CD8-positive, alpha-beta memory T cell (primary cell): ENCODE measurements around the gene WNT1. TPM values are rescaled to one million over a fixed set of nuclear protein-coding genes. Genes with fewer than 3 reads are reported as not detected.
A peak's percentile ranks its signal among the peaks of the same experiment; 100 is the strongest.

Experiments
- CTCF ChIA-PET: fragments of 350-600 bp; sonication (Branson Sonifier 250); formaldehyde crosslinking; loops from one replicate; lab custom pipeline; 2021; ENCODE audit warnings: antibody characterized with exemption; lab: Charles Lee
- POLR2A ChIA-PET: fragments of 350-600 bp; sonication (Branson Sonifier 250); formaldehyde crosslinking; loops from one replicate; lab custom pipeline; 2021; ENCODE audit warnings: antibody characterized with exemption; lab: Charles Lee
- DNase-seq, 5 donors: peaks; one replicate each; pipeline versions ENCODE4 v3.0.0 to v3.0.0-alpha.2; 2020 to 2022; ENCODE audit warnings: mixed read lengths in 1 of 5
- H3K27ac ChIP-seq: one replicate; pipeline ENCODE4 v1.7.0; 2013; ENCODE audit warnings: low read depth, mild to moderate bottlenecking, low read length, moderate library complexity
- H3K27me3 ChIP-seq: 2 replicates; pipeline ENCODE4 v1.7.0; 2013; ENCODE audit warnings: low read length, mild to moderate bottlenecking; ENCODE audit not compliant: insufficient read depth, poor library complexity, severe bottlenecking
- H3K36me3 ChIP-seq: 2 replicates; pipeline ENCODE4 v1.7.0; 2013; ENCODE audit warnings: mild to moderate bottlenecking, low read length, moderate library complexity; ENCODE audit not compliant: insufficient read depth
- H3K4me1 ChIP-seq: 2 replicates; pipeline ENCODE4 v1.7.0; 2013; ENCODE audit warnings: mild to moderate bottlenecking, low read length, moderate library complexity; ENCODE audit not compliant: insufficient read depth
- H3K4me3 ChIP-seq: 2 replicates; pipeline ENCODE4 v1.7.0; 2013; ENCODE audit warnings: mild to moderate bottlenecking, low read length
- H3K9me3 ChIP-seq: 2 replicates; pipeline ENCODE4 v1.7.0; 2013; ENCODE audit warnings: mild to moderate bottlenecking, low read length
- H3K27ac Mint-ChIP-seq, 8 donors: one replicate each; pipeline ENCODE4 v1.8.0; 2020 to 2021; ENCODE audit warnings: mixed read lengths in 8 of 8, mild to moderate bottlenecking in 6 of 8, inconsistent platforms in 3 of 8, moderate library complexity in 3 of 8
- H3K27me3 Mint-ChIP-seq, 2 donors: one replicate each; pipeline ENCODE4 v1.8.0; 2020 to 2021; ENCODE audit warnings: mixed read lengths in 2 of 2, mild to moderate bottlenecking in 1 of 2, moderate library complexity in 1 of 2
- H3K36me3 Mint-ChIP-seq, 3 donors: one replicate each; pipeline ENCODE4 v1.8.0; 2020 to 2021; ENCODE audit warnings: mixed read lengths in 3 of 3, inconsistent platforms in 1 of 3, mild to moderate bottlenecking in 1 of 3
- H3K4me1 Mint-ChIP-seq, 3 donors: one replicate each; pipeline ENCODE4 v1.8.0; 2020 to 2021; ENCODE audit warnings: mixed read lengths in 3 of 3, inconsistent platforms in 1 of 3, mild to moderate bottlenecking in 1 of 3
- H3K4me3 Mint-ChIP-seq, 7 donors: one replicate each; pipeline ENCODE4 v1.8.0; 2020 to 2021; ENCODE audit warnings: mixed read lengths in 7 of 7, mild to moderate bottlenecking in 6 of 7, moderate library complexity in 4 of 7, inconsistent platforms in 2 of 7
- H3K9me3 Mint-ChIP-seq, 5 donors: one replicate each; pipeline ENCODE4 v1.8.0; 2020 to 2022; ENCODE audit warnings: mixed read lengths in 5 of 5, mild to moderate bottlenecking in 3 of 5, moderate library complexity in 2 of 5, inconsistent platforms in 1 of 5
- polyA plus RNA-seq: library from polyadenylated mRNA; unstranded; fragments of 300-500 nt; fragmentation: Illumina TruSeq; gene quantifications from one replicate; pipeline ENCODE4 v1.2.3, GENCODE V29; 2021
- total RNA-seq, 2 experiments: library from RNA; stranded (reverse); gene quantifications; one replicate each; pipeline ENCODE4 v1.2.3, GENCODE V29; 2021

Gene WNT1
- total and polyA plus RNA-seq, 3 experiments from 2014 or later = 2.3 TPM; not detected in 2

DNA sequence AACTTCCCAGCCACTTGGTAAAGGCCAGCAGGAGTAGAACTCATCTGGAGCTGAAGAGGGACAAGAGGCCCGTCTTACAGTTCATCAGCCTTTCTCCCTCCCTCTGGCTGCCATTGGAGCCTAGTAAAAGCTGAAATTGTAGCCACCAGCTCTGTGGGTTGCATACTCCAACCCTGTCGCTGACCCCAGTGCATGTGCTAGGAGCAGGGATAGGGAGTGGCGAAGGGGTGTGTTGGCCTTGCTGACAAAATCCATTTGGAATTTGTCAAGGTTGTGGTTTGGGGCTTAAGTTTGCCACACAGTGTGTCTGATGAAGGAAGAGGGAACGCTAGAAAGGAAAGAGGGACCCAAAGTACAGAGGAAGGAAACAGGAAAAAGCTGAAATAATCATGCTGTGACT is 16.8 kb upstream of the WNT1 start:
- no peak overlapping the region for H3K27ac Mint-ChIP-seq
- no peak overlapping the region for H3K4me3 Mint-ChIP-seq
- H3K27me3 Mint-ChIP-seq = peaks cover 0 to 6% of the 10 kb centered on the region in 2 donors
- no peaks in the 10 kb centered on the region for H3K36me3 ChIP-seq
- CTCF ChIA-PET = interaction anchor here (0.8 to 1.3 kb wide), 3 partner anchors 16 to 35 kb away, joined by 3 to 4 read pairs (median 3); no protein-coding TSS in a partner anchor
- no peak overlapping the region for H3K4me3 ChIP-seq
- peaks cover 13 to 18% (median 13%) of the 10 kb centered on the region in 3 donors for H3K4me1 Mint-ChIP-seq
- no peaks in the 10 kb centered on the region for H3K27me3 ChIP-seq
- DNase-seq = no peak
- POLR2A ChIA-PET = no interaction called here
- peaks cover 9% of the 10 kb centered on the region for H3K4me1 ChIP-seq
- no peaks in the 10 kb centered on the region for H3K9me3 ChIP-seq
- no peaks in the 10 kb centered on the region for H3K9me3 Mint-ChIP-seq
- H3K36me3 Mint-ChIP-seq = peaks cover 0 to 11% (median 0%) of the 10 kb centered on the region in 3 donors
- no peak overlapping the region for H3K27ac ChIP-seq

DNA sequence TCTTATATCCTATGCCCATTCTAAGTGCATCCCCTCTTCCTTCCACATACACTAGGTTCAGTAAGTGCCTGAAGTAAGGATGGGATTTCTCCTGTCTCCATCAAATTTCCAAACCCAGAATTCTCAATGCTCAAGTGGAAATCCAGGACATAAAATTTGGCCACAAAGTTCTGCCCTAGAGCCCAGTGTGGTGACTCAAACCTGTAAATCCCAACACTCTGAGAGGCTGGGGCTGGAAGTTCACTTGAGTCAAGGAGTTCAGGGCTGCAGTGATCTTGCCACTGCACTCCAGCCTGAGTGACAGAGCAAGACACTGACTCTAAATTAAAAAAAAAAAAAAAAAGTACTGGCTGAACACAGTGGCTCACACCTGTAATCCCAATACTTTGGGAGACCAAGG is 16.3 kb upstream of the WNT1 start:
- no peaks in the 10 kb centered on the region for H3K9me3 ChIP-seq
- POLR2A ChIA-PET = no interaction called here
- peaks cover 6% of the 10 kb centered on the region for H3K4me1 ChIP-seq
- H3K27me3 ChIP-seq = no peaks in the 10 kb centered on the region
- Mint-ChIP-seq H3K4me1 (peaks cover 8 to 14% (median 8%) of the 10 kb centered on the region in 3 donors), H3K27ac (no peak overlapping the region), H3K9me3 (no peaks in the 10 kb centered on the region), H3K4me3 (no peak overlapping the region), H3K27me3 (peaks cover 0 to 6% of the 10 kb centered on the region in 2 donors), H3K36me3 (peaks cover 0 to 7% (median 0%) of the 10 kb centered on the region in 3 donors)
- H3K36me3 ChIP-seq = no peaks in the 10 kb centered on the region
- H3K4me3 ChIP-seq = no peak overlapping the region
- CTCF ChIA-PET = interaction anchor here (1.2 to 1.3 kb wide), 2 partner anchors 16 to 35 kb away, joined by 3 to 4 read pairs; no protein-coding TSS in a partner anchor
- DNase-seq = no peak
- H3K27ac ChIP-seq = no peak overlapping the region

GRCh38 chr12:48965298-48965838 is 12.8 kb upstream of the WNT1 start:
- Mint-ChIP-seq H3K4me1 (peaks cover 4 to 13% (median 5%) of the 10 kb centered on the region in 3 donors), H3K36me3 (no peaks in the 10 kb centered on the region), H3K9me3 (no peaks in the 10 kb centered on the region), H3K27me3 (peaks cover 0 to 6% of the 10 kb centered on the region in 2 donors), H3K4me3 (no peak overlapping the region), H3K27ac (peak overlapping the region in 1 of 8 donors; percentile 14)
- no peak overlapping the region for H3K27ac ChIP-seq
- CTCF ChIA-PET = interaction anchor here (2.5 to 4.8 kb wide), 2 partner anchors 13 to 14 kb away, joined by 6 to 45 read pairs; partner anchors contain the start of gene WNT1
- peaks cover 3% of the 10 kb centered on the region for H3K27me3 ChIP-seq
- no peak for DNase-seq
- POLR2A ChIA-PET = no interaction called here
- no peak overlapping the region for H3K4me3 ChIP-seq
- peaks cover 13% of the 10 kb centered on the region for H3K4me1 ChIP-seq
- no peaks in the 10 kb centered on the region for H3K36me3 ChIP-seq
- H3K9me3 ChIP-seq = no peaks in the 10 kb centered on the region

DNA sequence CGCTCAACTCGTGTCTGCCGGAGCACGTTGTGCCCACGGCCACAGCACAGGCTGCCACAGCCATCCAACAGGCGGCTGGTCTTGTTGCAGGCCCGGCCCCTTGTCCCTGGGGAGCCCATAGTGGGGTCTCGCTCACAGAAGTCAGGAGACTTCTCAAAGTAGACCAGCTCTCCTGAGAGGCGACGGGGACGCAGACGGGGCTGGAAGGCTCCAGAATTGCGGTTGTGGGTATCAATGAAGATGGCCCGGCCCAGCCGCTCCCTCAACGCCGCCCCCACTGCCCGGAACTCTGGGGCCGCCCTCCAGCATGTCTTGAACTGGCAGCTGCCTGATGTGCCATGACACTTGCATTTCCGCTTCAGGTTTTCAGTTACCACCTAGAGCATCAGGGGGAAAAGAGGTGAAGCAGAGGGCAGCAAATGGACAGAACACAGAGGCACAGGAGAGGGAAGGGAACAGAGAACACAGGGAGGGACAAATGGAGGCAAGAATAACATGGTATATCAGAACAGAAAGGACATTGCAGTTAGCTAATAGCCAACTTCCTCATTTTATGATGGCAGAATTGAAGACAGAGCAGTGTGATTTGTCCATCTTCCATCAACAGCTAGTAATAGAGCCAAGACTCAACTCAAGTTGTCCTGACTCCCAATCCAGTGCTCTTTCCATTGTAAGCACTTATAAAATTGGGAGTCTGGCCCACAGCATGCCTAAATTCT is 11.8 kb upstream of the WNT1 start:
- no peaks in the 10 kb centered on the region for H3K9me3 ChIP-seq
- no peaks in the 10 kb centered on the region for H3K36me3 ChIP-seq
- no peaks in the 10 kb centered on the region for H3K36me3 Mint-ChIP-seq
- no peak overlapping the region for H3K4me3 ChIP-seq
- no peak overlapping the region for H3K4me3 Mint-ChIP-seq
- peaks cover 13% of the 10 kb centered on the region for H3K27me3 ChIP-seq
- no peak overlapping the region for H3K27ac ChIP-seq
- CTCF ChIA-PET = interaction anchor here (4.8 to 4.9 kb wide), 2 partner anchors 13 to 21 kb away, joined by 34 to 45 read pairs; partner anchors contain the start of gene WNT1
- H3K27ac Mint-ChIP-seq = no peak overlapping the region
- H3K9me3 Mint-ChIP-seq = no peaks in the 10 kb centered on the region
- H3K4me1 Mint-ChIP-seq = peaks cover 13 to 23% (median 14%) of the 10 kb centered on the region in 3 donors
- H3K4me1 ChIP-seq = peaks cover 23% of the 10 kb centered on the region
- peaks cover 7 to 9% of the 10 kb centered on the region in 2 donors for H3K27me3 Mint-ChIP-seq
- no peak for DNase-seq
- POLR2A ChIA-PET = interaction anchor here (0.6 to 0.7 kb wide), 3 partner anchors 37 to 99 kb away, joined by 3 to 5 read pairs (median 5); no protein-coding TSS in a partner anchor

DNA sequence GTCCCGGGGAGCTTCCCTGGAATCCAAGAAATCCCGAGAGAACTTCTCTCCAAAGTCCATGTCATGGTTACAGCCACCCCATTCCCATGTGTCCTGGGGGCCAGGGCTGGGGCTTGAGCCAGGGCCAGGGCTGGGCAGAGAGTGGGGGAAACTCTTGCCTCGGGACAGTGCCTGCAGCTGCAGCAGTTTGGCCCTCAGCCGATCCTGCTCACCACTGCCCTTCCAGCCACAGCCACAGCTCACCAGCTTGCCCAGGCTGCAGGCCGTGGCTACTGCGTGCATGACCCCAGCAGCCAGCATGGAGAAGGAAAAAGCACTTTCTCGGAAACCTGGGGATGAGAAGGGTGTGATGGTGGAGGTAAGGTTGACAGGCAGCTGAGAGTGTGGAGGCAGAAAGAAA is 10.1 kb upstream of the WNT1 start:
- Mint-ChIP-seq H3K4me1 (peaks cover 19 to 37% (median 22%) of the 10 kb centered on the region in 3 donors), H3K4me3 (no peak overlapping the region), H3K36me3 (no peaks in the 10 kb centered on the region), H3K9me3 (no peaks in the 10 kb centered on the region), H3K27ac (peak overlapping the region in 1 of 8 donors; percentile 50), H3K27me3 (peaks cover 22 to 26% of the 10 kb centered on the region in 2 donors)
- Histone ChIP-seq H3K4me3 (no peak overlapping the region), H3K27ac (no peak overlapping the region), H3K27me3 (peaks cover 28% of the 10 kb centered on the region), H3K4me1 (peaks cover 36% of the 10 kb centered on the region), H3K36me3 (no peaks in the 10 kb centered on the region), H3K9me3 (no peaks in the 10 kb centered on the region)
- DNase-seq = no peak
- POLR2A ChIA-PET = interaction anchor here (0.8 kb wide), 1 partner anchor 31 kb away, joined by 3 read pairs; the partner anchor contains the start of gene DDN
- CTCF ChIA-PET = interaction anchor here (2.0 to 4.9 kb wide), 4 partner anchors 10 to 32 kb away, joined by 6 to 45 read pairs (median 27); partner anchors contain the start of genes ARF3 and WNT1

DNA sequence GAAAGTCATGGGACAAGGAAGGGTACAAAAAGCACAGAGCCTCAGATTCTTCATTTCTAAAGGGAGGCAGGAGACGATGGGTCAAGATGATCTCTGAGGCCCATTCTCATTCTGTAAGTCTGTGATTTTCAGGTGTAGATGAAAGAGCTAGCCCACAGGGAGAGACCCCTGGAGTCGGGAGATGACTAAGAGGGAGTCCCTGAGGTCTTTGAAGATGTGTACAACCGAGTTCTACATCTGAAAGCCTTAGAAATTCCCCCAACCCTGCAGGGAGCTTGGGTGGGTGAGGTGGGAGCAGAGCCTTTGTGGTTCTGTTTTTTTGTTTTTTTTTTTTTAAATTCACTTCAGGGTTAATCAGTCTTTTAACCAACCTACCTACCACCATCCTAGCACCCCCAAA is 9.7 kb upstream of the WNT1 start:
- POLR2A ChIA-PET = interaction anchor here (0.8 kb wide), 1 partner anchor 116 kb away, joined by 4 read pairs; the partner anchor contains the start of gene DDX23
- Mint-ChIP-seq H3K27me3 (peaks cover 27 to 31% of the 10 kb centered on the region in 2 donors), H3K4me1 (peaks cover 19 to 37% (median 22%) of the 10 kb centered on the region in 3 donors), H3K9me3 (no peaks in the 10 kb centered on the region), H3K36me3 (no peaks in the 10 kb centered on the region), H3K27ac (peak overlapping the region in 4 of 8 donors; percentile 23 to 73 (median 60)), H3K4me3 (peak overlapping the region in 2 of 7 donors; percentile 39 to 44)
- Histone ChIP-seq H3K4me1 (peaks cover 36% of the 10 kb centered on the region), H3K9me3 (no peaks in the 10 kb centered on the region), H3K4me3 (no peak overlapping the region), H3K27ac (no peak overlapping the region), H3K27me3 (peaks cover 32% of the 10 kb centered on the region), H3K36me3 (no peaks in the 10 kb centered on the region)
- no peak for DNase-seq
- CTCF ChIA-PET = interaction anchor here (1.3 to 4.9 kb wide), 6 partner anchors 10 to 33 kb away, joined by 3 to 45 read pairs (median 13); partner anchors contain the start of genes ARF3 and WNT1

DNA sequence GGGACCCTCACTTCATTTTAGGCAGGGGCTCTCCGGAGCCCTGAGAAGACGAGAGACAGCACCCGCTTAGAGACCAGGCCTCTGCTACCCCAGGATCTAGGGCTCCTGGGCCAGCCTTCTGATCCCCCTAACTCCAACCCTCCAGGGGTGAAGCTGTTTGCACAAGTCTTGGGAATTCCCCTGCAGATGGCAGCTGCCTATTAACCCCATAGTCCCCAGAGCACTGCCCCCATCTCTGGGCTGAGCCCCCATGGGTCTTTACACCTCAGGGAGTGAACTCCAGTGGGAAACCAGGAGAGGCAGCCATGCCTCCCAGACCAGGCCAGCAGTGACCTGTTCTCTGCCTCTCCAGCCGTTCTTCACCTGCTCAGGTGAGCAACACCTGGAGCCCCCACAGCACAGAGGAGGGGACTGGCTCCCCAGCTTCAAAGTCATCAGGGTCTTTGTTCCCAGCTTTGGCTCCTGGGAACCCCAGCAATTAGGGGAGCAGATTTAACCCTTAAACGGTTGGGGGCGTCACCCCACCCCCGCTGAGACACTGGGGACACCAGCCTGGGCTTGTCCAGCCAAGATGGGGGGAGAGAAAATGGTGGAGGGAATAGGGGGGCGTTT is 8.9 kb upstream of the WNT1 start:
- Histone ChIP-seq H3K9me3 (no peaks in the 10 kb centered on the region), H3K27ac (no peak overlapping the region), H3K4me1 (peaks cover 36% of the 10 kb centered on the region), H3K4me3 (no peak overlapping the region), H3K27me3 (peaks cover 40% of the 10 kb centered on the region), H3K36me3 (no peaks in the 10 kb centered on the region)
- peaks cover 19 to 37% (median 22%) of the 10 kb centered on the region in 3 donors for H3K4me1 Mint-ChIP-seq
- peak overlapping the region in 3 of 8 donors; percentile 11 to 86 (median 70) for H3K27ac Mint-ChIP-seq
- no peaks in the 10 kb centered on the region for H3K9me3 Mint-ChIP-seq
- CTCF ChIA-PET = interaction anchor here (0.7 to 4.9 kb wide), 12 partner anchors 10 to 161 kb away, joined by 3 to 45 read pairs (median 4); partner anchors contain the start of genes ARF3, FKBP11 and WNT1
- H3K36me3 Mint-ChIP-seq = no peaks in the 10 kb centered on the region
- peak overlapping the region in 5 of 7 donors; percentile 39 to 78 (median 44) for H3K4me3 Mint-ChIP-seq
- POLR2A ChIA-PET = interaction anchor here (0.8 to 1.6 kb wide), 3 partner anchors 10 to 117 kb away, joined by 4 to 5 read pairs (median 4); partner anchors contain the start of gene DDX23
- DNase-seq = no peak
- peaks cover 28 to 34% of the 10 kb centered on the region in 2 donors for H3K27me3 Mint-ChIP-seq
